DOHH2 (cell line): Measurements from ENCODE around the gene EFCAB9.

ENCODE experiments used
- H3F3A ChIP-seq: fragments of 200-600 bp; sonication (generic), shearing (Covaris generic); 2 replicates; pipeline ENCODE4 v1.6.0; 2016; ENCODE audit warnings: antibody characterized with exemption, mild to moderate bottlenecking; ENCODE audit not compliant: control insufficient read depth, insufficient read depth
- H3K27ac ChIP-seq: fragments of 200-600 bp; sonication (generic); 2 replicates; pipeline ENCODE4 v1.5.1; 2014; ENCODE audit warnings: low read depth, mild to moderate bottlenecking, low read length, moderate library complexity
- H3K27me3 ChIP-seq: fragments of 200-600 bp; sonication (generic); 2 replicates; pipeline ENCODE4 v1.6.1; 2014; ENCODE audit warnings: mild to moderate bottlenecking, low read length, mixed read lengths; ENCODE audit not compliant: control insufficient read depth
- H3K36me3 ChIP-seq: fragments of 200-600 bp; sonication (generic); 2 replicates; pipeline ENCODE4 v1.6.1; 2014; ENCODE audit warnings: mild to moderate bottlenecking, low read length, moderate library complexity, mixed read lengths; ENCODE audit not compliant: control insufficient read depth
- H3K4me1 ChIP-seq: fragments of 200-600 bp; sonication (generic); 2 replicates; pipeline ENCODE4 v1.6.1; 2014; ENCODE audit warnings: mild to moderate bottlenecking, low read length, mixed read lengths; ENCODE audit not compliant: control insufficient read depth
- H3K4me2 ChIP-seq: fragments of 200-600 bp; sonication (generic); 2 replicates; pipeline ENCODE4 v1.6.0; 2014; ENCODE audit warnings: mild to moderate bottlenecking, low read length, moderate library complexity
- H3K4me3 ChIP-seq: fragments of 200-600 bp; sonication (generic); 2 replicates; pipeline ENCODE4 v1.5.1; 2014; ENCODE audit warnings: mild to moderate bottlenecking, low read length, mixed read lengths
- H3K79me2 ChIP-seq: fragments of 200-600 bp; sonication (generic); 2 replicates; pipeline ENCODE4 v1.6.1; 2014; ENCODE audit warnings: mild to moderate bottlenecking, low read length, mixed read lengths; ENCODE audit not compliant: control insufficient read depth
- H3K9me2 ChIP-seq: fragments of 200-600 bp; sonication (generic); replicated peaks from 2 replicates; pipeline ENCODE4 v1.6.1; 2014; ENCODE audit warnings: mild to moderate bottlenecking, low read length, mixed read lengths; ENCODE audit not compliant: control insufficient read depth
- H3K9me3 ChIP-seq: fragments of 200-600 bp; sonication (generic); 2 replicates; pipeline ENCODE4 v1.6.1; 2014; ENCODE audit warnings: antibody characterized with exemption, low read length, mixed read lengths; ENCODE audit not compliant: control insufficient read depth, insufficient read depth
- H4K20me1 ChIP-seq: fragments of 200-600 bp; sonication (generic); 2 replicates; pipeline ENCODE4 v1.6.0; 2014; ENCODE audit warnings: low read depth, mild to moderate bottlenecking, antibody characterized with exemption, low read length, moderate library complexity; ENCODE audit not compliant: control insufficient read depth, insufficient read depth
- EZH2phosphoT487 ChIP-seq: fragments of 200-600 bp; sonication (generic); IDR thresholded peaks from 2 replicates; pipeline ENCODE4 v1.6.1; 2017; ENCODE audit warnings: borderline replicate concordance, mild to moderate bottlenecking, antibody characterized with exemption, low read length, moderate library complexity, mixed read lengths
- TF ChIP-seq, protein P1 (sequence below): fragments of 200-600 bp; sonication (generic); IDR thresholded peaks from one replicate; pipeline ENCODE4 v1.5.1; 2014; ENCODE audit warnings: antibody characterized with exemption, mild to moderate bottlenecking, low read depth, low read length; ENCODE audit not compliant: poor library complexity, severe bottlenecking

The EFCAB9 gene

GRCh38 chr5:172224996-172225395 is 31.0 kb downstream of the EFCAB9 start:
- H3K4me2 ChIP-seq = no peak overlapping the region
- no peak for TF ChIP-seq EZH2phosphoT487
- TF ChIP-seq, protein P1, sequence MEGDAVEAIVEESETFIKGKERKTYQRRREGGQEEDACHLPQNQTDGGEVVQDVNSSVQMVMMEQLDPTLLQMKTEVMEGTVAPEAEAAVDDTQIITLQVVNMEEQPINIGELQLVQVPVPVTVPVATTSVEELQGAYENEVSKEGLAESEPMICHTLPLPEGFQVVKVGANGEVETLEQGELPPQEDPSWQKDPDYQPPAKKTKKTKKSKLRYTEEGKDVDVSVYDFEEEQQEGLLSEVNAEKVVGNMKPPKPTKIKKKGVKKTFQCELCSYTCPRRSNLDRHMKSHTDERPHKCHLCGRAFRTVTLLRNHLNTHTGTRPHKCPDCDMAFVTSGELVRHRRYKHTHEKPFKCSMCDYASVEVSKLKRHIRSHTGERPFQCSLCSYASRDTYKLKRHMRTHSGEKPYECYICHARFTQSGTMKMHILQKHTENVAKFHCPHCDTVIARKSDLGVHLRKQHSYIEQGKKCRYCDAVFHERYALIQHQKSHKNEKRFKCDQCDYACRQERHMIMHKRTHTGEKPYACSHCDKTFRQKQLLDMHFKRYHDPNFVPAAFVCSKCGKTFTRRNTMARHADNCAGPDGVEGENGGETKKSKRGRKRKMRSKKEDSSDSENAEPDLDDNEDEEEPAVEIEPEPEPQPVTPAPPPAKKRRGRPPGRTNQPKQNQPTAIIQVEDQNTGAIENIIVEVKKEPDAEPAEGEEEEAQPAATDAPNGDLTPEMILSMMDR = no peak
- no peaks in the 10 kb centered on the region for H3K27me3 ChIP-seq
- no peak overlapping the region for H3K27ac ChIP-seq
- H3K9me3 ChIP-seq = no peaks in the 10 kb centered on the region
- no peaks in the 10 kb centered on the region for H3K9me2 ChIP-seq
- no peaks in the 10 kb centered on the region for H3K79me2 ChIP-seq
- no peak overlapping the region for H3K4me3 ChIP-seq
- no peaks in the 10 kb centered on the region for H4K20me1 ChIP-seq
- peaks cover 25% of the 10 kb centered on the region for H3K36me3 ChIP-seq
- H3K4me1 ChIP-seq = no peaks in the 10 kb centered on the region
- no peaks in the 10 kb centered on the region for H3F3A ChIP-seq

DNA sequence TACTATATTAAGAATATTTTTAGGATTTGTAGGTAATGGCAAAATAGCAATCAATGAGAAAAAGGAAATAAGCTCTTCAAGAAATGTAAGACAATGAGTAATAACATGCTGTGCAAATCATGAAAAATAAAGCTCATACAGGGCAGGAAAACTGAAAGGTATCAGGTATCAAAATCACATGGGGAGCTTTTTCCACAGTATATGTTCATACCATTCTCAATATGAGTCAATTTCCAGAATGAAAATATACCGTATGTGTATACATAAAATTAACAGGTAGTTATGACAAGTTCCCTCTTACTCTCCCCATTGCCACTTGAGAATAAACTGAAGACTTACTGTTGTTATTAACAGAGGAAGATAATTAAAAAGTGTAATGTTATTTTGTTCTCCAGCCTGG is 35.9 kb downstream of the EFCAB9 start:
- H3K4me2 ChIP-seq = no peak overlapping the region
- no peak overlapping the region for H3K27ac ChIP-seq
- peaks cover 3% of the 10 kb centered on the region; the same call in 1 of the 2 replicates for H3K79me2 ChIP-seq
- H3K27me3 ChIP-seq = no peaks in the 10 kb centered on the region
- H3K9me3 ChIP-seq = no peaks in the 10 kb centered on the region
- no peak for TF ChIP-seq EZH2phosphoT487
- TF ChIP-seq, protein P1 = no peak
- H3K9me2 ChIP-seq = no peaks in the 10 kb centered on the region
- H3K36me3 ChIP-seq = peaks cover 44% of the 10 kb centered on the region
- H3K4me3 ChIP-seq = no peak overlapping the region
- H3F3A ChIP-seq = no peaks in the 10 kb centered on the region
- H4K20me1 ChIP-seq = no peaks in the 10 kb centered on the region
- H3K4me1 ChIP-seq = peaks cover under 1% of the 10 kb centered on the region

DNA sequence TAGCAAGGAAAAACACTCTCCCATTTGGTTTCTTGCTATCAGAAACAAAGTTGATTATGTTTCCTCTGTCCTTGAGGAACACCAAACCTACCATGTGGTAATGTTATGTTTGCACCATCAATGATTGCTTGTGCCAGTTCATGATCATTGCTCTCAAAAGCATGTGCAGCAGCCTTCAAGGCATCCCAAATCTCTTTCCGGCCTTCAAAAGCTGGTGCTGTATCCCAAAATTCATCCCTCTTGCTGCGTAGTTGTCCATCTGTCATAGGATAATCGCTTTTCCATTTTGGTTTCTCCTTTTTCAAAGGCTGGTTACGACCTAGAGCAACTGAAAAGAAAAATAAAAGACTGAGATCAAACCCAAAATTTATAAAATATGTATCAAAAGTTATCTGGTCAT is 40.1 kb downstream of the EFCAB9 start:
- H4K20me1 ChIP-seq = 0 out of 2 replicates have a peak, but pooled peaks cover 3% of the 10 kb centered on the region
- no peak overlapping the region for H3K4me2 ChIP-seq
- peaks cover 34% of the 10 kb centered on the region for H3K36me3 ChIP-seq
- H3K9me2 ChIP-seq = no peaks in the 10 kb centered on the region
- peaks cover 34% of the 10 kb centered on the region for H3K79me2 ChIP-seq
- H3K4me3 ChIP-seq = no peak overlapping the region
- no peaks in the 10 kb centered on the region for H3F3A ChIP-seq
- H3K4me1 ChIP-seq = peaks cover 33% of the 10 kb centered on the region
- H3K27ac ChIP-seq = no peak overlapping the region
- no peaks in the 10 kb centered on the region for H3K27me3 ChIP-seq
- H3K9me3 ChIP-seq = no peaks in the 10 kb centered on the region
- TF ChIP-seq, protein P1 = no peak
- TF ChIP-seq EZH2phosphoT487 = no peak
